ENCODE data around the gene EPS8. TPM values are rescaled to one million over a fixed set of nuclear protein-coding genes. Genes with fewer than 3 reads are reported as not detected.

Gene EPS8
- total RNA-seq, 2 experiments from 2014 or later: 0.61 to 0.92 TPM

- CTCF ChIA-PET (ENCODE audit: unreplicated experiment): no interaction called here
Observed at GRCh38 chr12:15808652-15809051, 19.5 kb upstream of the EPS8 start.

GRCh38 chr12:15808250-15808649 lies 19.1 kb upstream of the EPS8 start:
- Histone ChIP-seq H3K79me2 (ENCODE audit: insufficient read depth, low read depth, low read length) (no peaks in the 10 kb centered on the region), H3K9me2 (ENCODE audit: insufficient read depth, low read length) (no peaks in the 10 kb centered on the region; the same call in 1 of the 2 replicates), H3K4me2 (ENCODE audit: low read length) (no peak overlapping the region), H3K9me3 (ENCODE audit: low read length) (no peaks in the 10 kb centered on the region), H3K36me3 (ENCODE audit: insufficient read depth, low read length) (no peaks in the 10 kb centered on the region), H3K4me1 (ENCODE audit: insufficient read depth, low read length, poor library complexity, severe bottlenecking) (no peaks in the 10 kb centered on the region), H3K27ac (ENCODE audit: low read depth, low read length, poor library complexity, severe bottlenecking) (no peak overlapping the region), H3K4me3 (ENCODE audit: low read depth, low read length, poor library complexity, severe bottlenecking) (no peak overlapping the region), H2AFZ (ENCODE audit: low read length) (no peak overlapping the region), H4K20me1 (ENCODE audit: insufficient read depth, low read length) (no peaks in the 10 kb centered on the region)
- CTCF ChIA-PET (ENCODE audit: unreplicated experiment): no interaction called here
- POLR2A ChIA-PET: interaction anchor here (0.6 kb wide), 1 partner anchor 83 kb away, joined by 4 read pairs; no protein-coding TSS in a partner anchor
- TF ChIP-seq CTCF (conservative IDR thresholded peaks at IDR 0.05; ENCODE audit: low read length) (no peak), EZH2phosphoT487 (IDR thresholded peaks at IDR 0.05; ENCODE audit: borderline replicate concordance, low read depth, low read length) (no peak)
- no TSS peak for BruUV-seq (replicated peaks)
- no peak for DNase-seq (ENCODE audit: low spot score)
- intact Hi-C loops (cut with micrococcal nuclease; ENCODE audit: unreplicated experiment): no loop called here

More at GRCh38 chr12:15808652-15809051, 19.5 kb upstream of the EPS8 start:
- H3K9me3 ChIP-seq (ENCODE audit: low read length): no peaks in the 10 kb centered on the region
- intact Hi-C loops (cut with micrococcal nuclease; ENCODE audit: unreplicated experiment): no loop called here
- no peak overlapping the region for H3K4me3 ChIP-seq (ENCODE audit: low read depth, low read length, poor library complexity, severe bottlenecking)
- H3K79me2 ChIP-seq (ENCODE audit: insufficient read depth, low read depth, low read length): no peaks in the 10 kb centered on the region
- no peak overlapping the region for H3K27ac ChIP-seq (ENCODE audit: low read depth, low read length, poor library complexity, severe bottlenecking)
- H3K4me1 ChIP-seq (ENCODE audit: insufficient read depth, low read length, poor library complexity, severe bottlenecking): no peaks in the 10 kb centered on the region
- no TSS peak for BruUV-seq (replicated peaks)
- POLR2A ChIA-PET: interaction anchor here (0.7 kb wide), 1 partner anchor 66 kb away, joined by 3 read pairs; no protein-coding TSS in a partner anchor
- no peak for DNase-seq (ENCODE audit: low spot score)
- H3K9me2 ChIP-seq (ENCODE audit: insufficient read depth, low read length): no peaks in the 10 kb centered on the region; the same call in 1 of the 2 replicates
- no peaks in the 10 kb centered on the region for H4K20me1 ChIP-seq (ENCODE audit: insufficient read depth, low read length)
- no peak overlapping the region for H2AFZ ChIP-seq (ENCODE audit: low read length)
- H3K36me3 ChIP-seq (ENCODE audit: insufficient read depth, low read length): no peaks in the 10 kb centered on the region
- no peak for TF ChIP-seq EZH2phosphoT487 (IDR thresholded peaks at IDR 0.05; ENCODE audit: borderline replicate concordance, low read depth, low read length)
- no peak for TF ChIP-seq CTCF (conservative IDR thresholded peaks at IDR 0.05; ENCODE audit: low read length)
- H3K4me2 ChIP-seq (ENCODE audit: low read length): no peak overlapping the region

- Histone ChIP-seq H3K4me2 (ENCODE audit: low read length) (no peak overlapping the region), H3K4me3 (ENCODE audit: low read depth, low read length, poor library complexity, severe bottlenecking) (no peak overlapping the region), H2AFZ (ENCODE audit: low read length) (no peak overlapping the region), H3K79me2 (ENCODE audit: insufficient read depth, low read depth, low read length) (no peaks in the 10 kb centered on the region), H3K9me2 (ENCODE audit: insufficient read depth, low read length) (no peaks in the 10 kb centered on the region; the same call in 1 of the 2 replicates), H3K9me3 (ENCODE audit: low read length) (no peaks in the 10 kb centered on the region), H3K27ac (ENCODE audit: low read depth, low read length, poor library complexity, severe bottlenecking) (no peak overlapping the region), H3K36me3 (ENCODE audit: insufficient read depth, low read length) (no peaks in the 10 kb centered on the region), H4K20me1 (ENCODE audit: insufficient read depth, low read length) (no peaks in the 10 kb centered on the region), H3K4me1 (ENCODE audit: insufficient read depth, low read length, poor library complexity, severe bottlenecking) (no peaks in the 10 kb centered on the region)
- POLR2A ChIA-PET: interaction anchor here (0.6 kb wide), 1 partner anchor 93 kb away, joined by 3 read pairs; no protein-coding TSS in a partner anchor
- BruUV-seq (replicated peaks): no TSS peak
- no peak for DNase-seq (ENCODE audit: low spot score)
- no peak for TF ChIP-seq CTCF (conservative IDR thresholded peaks at IDR 0.05; ENCODE audit: low read length)
- TF ChIP-seq EZH2phosphoT487 (IDR thresholded peaks at IDR 0.05; ENCODE audit: borderline replicate concordance, low read depth, low read length): no peak
- CTCF ChIA-PET (ENCODE audit: unreplicated experiment): no interaction called here
- intact Hi-C loops (cut with micrococcal nuclease; ENCODE audit: unreplicated experiment): no loop called here
Observed at GRCh38 chr12:15806826-15807225, 17.6 kb upstream of the EPS8 start.

Measured in OCI-LY7 (cell line).